OCI-LY3 (cell line): Measurements from ENCODE around the gene SNAPC4.

Experiments
- EZH2phosphoT487 ChIP-seq: fragments of 200-600 bp; shearing (Covaris generic); IDR thresholded peaks from 2 replicates; pipeline ENCODE4 v1.6.1; 2018; ENCODE audit warnings: antibody characterized with exemption, mixed run types, low read depth
- TF ChIP-seq, protein P1 (sequence below): fragments of 200-600, 300-600 bp; sonication (generic); IDR thresholded peaks from 2 replicates; pipeline ENCODE4 v1.5.1; 2014; ENCODE audit warnings: antibody characterized with exemption, low read length, low read depth

DNA sequence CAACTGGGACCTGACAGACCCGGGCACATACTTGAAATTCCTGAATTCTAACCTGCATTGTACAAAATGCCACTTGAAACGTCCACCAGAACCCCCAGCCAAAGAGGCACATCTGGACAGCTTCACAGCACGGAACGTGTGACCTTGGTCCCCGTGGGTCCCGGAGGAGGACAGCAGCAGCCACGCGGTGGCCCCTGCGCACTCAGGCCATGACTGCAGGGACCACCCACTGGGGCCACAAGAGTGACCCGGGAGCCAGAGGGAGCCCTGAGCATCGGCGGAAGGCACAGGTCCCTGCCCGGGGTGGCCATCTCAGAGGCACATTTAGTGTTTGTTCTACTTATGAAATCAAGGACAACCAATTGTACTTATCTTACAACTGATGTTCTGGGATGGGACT lies 2.1 kb upstream of the SNAPC4 start:
- TF ChIP-seq, protein P1, sequence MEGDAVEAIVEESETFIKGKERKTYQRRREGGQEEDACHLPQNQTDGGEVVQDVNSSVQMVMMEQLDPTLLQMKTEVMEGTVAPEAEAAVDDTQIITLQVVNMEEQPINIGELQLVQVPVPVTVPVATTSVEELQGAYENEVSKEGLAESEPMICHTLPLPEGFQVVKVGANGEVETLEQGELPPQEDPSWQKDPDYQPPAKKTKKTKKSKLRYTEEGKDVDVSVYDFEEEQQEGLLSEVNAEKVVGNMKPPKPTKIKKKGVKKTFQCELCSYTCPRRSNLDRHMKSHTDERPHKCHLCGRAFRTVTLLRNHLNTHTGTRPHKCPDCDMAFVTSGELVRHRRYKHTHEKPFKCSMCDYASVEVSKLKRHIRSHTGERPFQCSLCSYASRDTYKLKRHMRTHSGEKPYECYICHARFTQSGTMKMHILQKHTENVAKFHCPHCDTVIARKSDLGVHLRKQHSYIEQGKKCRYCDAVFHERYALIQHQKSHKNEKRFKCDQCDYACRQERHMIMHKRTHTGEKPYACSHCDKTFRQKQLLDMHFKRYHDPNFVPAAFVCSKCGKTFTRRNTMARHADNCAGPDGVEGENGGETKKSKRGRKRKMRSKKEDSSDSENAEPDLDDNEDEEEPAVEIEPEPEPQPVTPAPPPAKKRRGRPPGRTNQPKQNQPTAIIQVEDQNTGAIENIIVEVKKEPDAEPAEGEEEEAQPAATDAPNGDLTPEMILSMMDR, result no peak
- no peak for TF ChIP-seq EZH2phosphoT487
